ENCODE data around the gene DLL3. TPM values are rescaled to one million over a fixed set of nuclear protein-coding genes. Genes with fewer than 3 reads are reported as not detected.

DLL3 gene
- total RNA-seq, 1 experiment from 2014 or later: 2.7 TPM

- DNase-seq: no peak
- intact Hi-C loops (cut with micrococcal nuclease; ENCODE audit: unreplicated experiment): no loop called here
- H3K9me3 ChIP-seq: no peaks in the 10 kb centered on the region
- H3K4me3 Mint-ChIP-seq (ENCODE audit: unreplicated experiment): no peak overlapping the region
- no peaks in the 10 kb centered on the region for H3K9me3 Mint-ChIP-seq (ENCODE audit: unreplicated experiment)
- POLR2A ChIA-PET: no interaction called here
- no peak overlapping the region for H3K4me3 ChIP-seq (ENCODE audit: low read depth, low read length)
- peaks cover 14% of the 10 kb centered on the region for H3K27me3 Mint-ChIP-seq (ENCODE audit: insufficient read depth, unreplicated experiment)
- H3K4me1 ChIP-seq: no peaks in the 10 kb centered on the region
- CTCF ChIA-PET: interaction anchor here (0.5 kb wide), 1 partner anchor 35 kb away, joined by 3 read pairs; no protein-coding TSS in a partner anchor
- TF ChIP-seq CTCF (IDR thresholded peaks at IDR 0.05; ENCODE audit: insufficient read depth in 1 of 2, low read depth in 1 of 2, low read length in 1 of 2, severe bottlenecking in 1 of 2, unreplicated experiment in 1 of 2): no peak
- no peaks in the 10 kb centered on the region for H3K36me3 Mint-ChIP-seq (ENCODE audit: insufficient read depth, unreplicated experiment)
- no peak overlapping the region for H3K27ac Mint-ChIP-seq (ENCODE audit: unreplicated experiment)
- H3K36me3 ChIP-seq (ENCODE audit: control insufficient read depth, insufficient read depth, low read length): no peaks in the 10 kb centered on the region
- no peaks in the 10 kb centered on the region for H3K27me3 ChIP-seq (replicated peaks; ENCODE audit: control insufficient read depth, insufficient read depth, low read length)
- H3K4me1 Mint-ChIP-seq (ENCODE audit: low read depth, unreplicated experiment): no peaks in the 10 kb centered on the region
- BruUV-seq (replicated peaks): no TSS peak
Observed at GRCh38 chr19:39546599-39546998, 47.9 kb downstream of the DLL3 start.

- Mint-ChIP-seq H3K4me3 (ENCODE audit: unreplicated experiment) (no peak overlapping the region), H3K27ac (ENCODE audit: unreplicated experiment) (no peak overlapping the region), H3K9me3 (ENCODE audit: unreplicated experiment) (no peaks in the 10 kb centered on the region), H3K27me3 (ENCODE audit: insufficient read depth, unreplicated experiment) (peaks cover 21% of the 10 kb centered on the region), H3K4me1 (ENCODE audit: low read depth, unreplicated experiment) (no peaks in the 10 kb centered on the region), H3K36me3 (ENCODE audit: insufficient read depth, unreplicated experiment) (no peaks in the 10 kb centered on the region)
- H3K27me3 ChIP-seq (replicated peaks; ENCODE audit: control insufficient read depth, insufficient read depth, low read length): no peaks in the 10 kb centered on the region
- no peaks in the 10 kb centered on the region for H3K4me1 ChIP-seq
- TF ChIP-seq CTCF (IDR thresholded peaks at IDR 0.05; ENCODE audit: insufficient read depth in 1 of 2, low read depth in 1 of 2, low read length in 1 of 2, severe bottlenecking in 1 of 2, unreplicated experiment in 1 of 2): no peak
- no peaks in the 10 kb centered on the region for H3K9me3 ChIP-seq
- DNase-seq: no peak
- no TSS peak for BruUV-seq (replicated peaks)
- no peak overlapping the region for H3K4me3 ChIP-seq (ENCODE audit: low read depth, low read length)
- ChIA-PET CTCF (interaction anchor here (0.8 to 2.0 kb wide), 2 partner anchors 122 to 123 kb away, joined by 4 to 9 read pairs; no protein-coding TSS in a partner anchor), POLR2A (no interaction called here)
- H3K36me3 ChIP-seq (ENCODE audit: control insufficient read depth, insufficient read depth, low read length): no peaks in the 10 kb centered on the region
- intact Hi-C loops (cut with micrococcal nuclease; ENCODE audit: unreplicated experiment): no loop called here
Observed at GRCh38 chr19:39550197-39550596, 51.5 kb downstream of the DLL3 start.

GRCh38 chr19:39553082-39553652, 54.4 kb downstream of the DLL3 start:
- H3K9me3 Mint-ChIP-seq (ENCODE audit: unreplicated experiment): no peaks in the 10 kb centered on the region
- Histone ChIP-seq H3K9me3 (no peaks in the 10 kb centered on the region), H3K4me1 (peaks cover 4% of the 10 kb centered on the region; the same call in 1 of the 2 replicates), H3K4me3 (ENCODE audit: low read depth, low read length) (no peak overlapping the region), H3K27me3 (replicated peaks; ENCODE audit: control insufficient read depth, insufficient read depth, low read length) (no peaks in the 10 kb centered on the region), H3K36me3 (ENCODE audit: control insufficient read depth, insufficient read depth, low read length) (no peaks in the 10 kb centered on the region)
- intact Hi-C loops (cut with micrococcal nuclease; ENCODE audit: unreplicated experiment): no loop called here
- peaks cover 13% of the 10 kb centered on the region for H3K27me3 Mint-ChIP-seq (ENCODE audit: insufficient read depth, unreplicated experiment)
- H3K4me3 Mint-ChIP-seq (ENCODE audit: unreplicated experiment): no peak overlapping the region
- H3K36me3 Mint-ChIP-seq (ENCODE audit: insufficient read depth, unreplicated experiment): no peaks in the 10 kb centered on the region
- no peak for DNase-seq
- H3K27ac Mint-ChIP-seq (ENCODE audit: unreplicated experiment): no peak overlapping the region
- ChIA-PET POLR2A (no interaction called here), CTCF (no interaction called here)
- no TSS peak for BruUV-seq (replicated peaks)
- no peak for TF ChIP-seq CTCF (IDR thresholded peaks at IDR 0.05; ENCODE audit: insufficient read depth in 1 of 2, low read depth in 1 of 2, low read length in 1 of 2, severe bottlenecking in 1 of 2, unreplicated experiment in 1 of 2)
- peaks cover 10% of the 10 kb centered on the region for H3K4me1 Mint-ChIP-seq (ENCODE audit: low read depth, unreplicated experiment)
